ENCODE measurements around the gene SLX9.
"Not testable (repeated sequence)": the region's sequence is repeated elsewhere in the genome, so short reads cannot be mapped to it uniquely, and the experiment has no call there.

SLX9 gene

GRCh38 chr21:44965251-44966022, 25.6 kb downstream of the SLX9 start:
- no peak for DNase-seq

DNA sequence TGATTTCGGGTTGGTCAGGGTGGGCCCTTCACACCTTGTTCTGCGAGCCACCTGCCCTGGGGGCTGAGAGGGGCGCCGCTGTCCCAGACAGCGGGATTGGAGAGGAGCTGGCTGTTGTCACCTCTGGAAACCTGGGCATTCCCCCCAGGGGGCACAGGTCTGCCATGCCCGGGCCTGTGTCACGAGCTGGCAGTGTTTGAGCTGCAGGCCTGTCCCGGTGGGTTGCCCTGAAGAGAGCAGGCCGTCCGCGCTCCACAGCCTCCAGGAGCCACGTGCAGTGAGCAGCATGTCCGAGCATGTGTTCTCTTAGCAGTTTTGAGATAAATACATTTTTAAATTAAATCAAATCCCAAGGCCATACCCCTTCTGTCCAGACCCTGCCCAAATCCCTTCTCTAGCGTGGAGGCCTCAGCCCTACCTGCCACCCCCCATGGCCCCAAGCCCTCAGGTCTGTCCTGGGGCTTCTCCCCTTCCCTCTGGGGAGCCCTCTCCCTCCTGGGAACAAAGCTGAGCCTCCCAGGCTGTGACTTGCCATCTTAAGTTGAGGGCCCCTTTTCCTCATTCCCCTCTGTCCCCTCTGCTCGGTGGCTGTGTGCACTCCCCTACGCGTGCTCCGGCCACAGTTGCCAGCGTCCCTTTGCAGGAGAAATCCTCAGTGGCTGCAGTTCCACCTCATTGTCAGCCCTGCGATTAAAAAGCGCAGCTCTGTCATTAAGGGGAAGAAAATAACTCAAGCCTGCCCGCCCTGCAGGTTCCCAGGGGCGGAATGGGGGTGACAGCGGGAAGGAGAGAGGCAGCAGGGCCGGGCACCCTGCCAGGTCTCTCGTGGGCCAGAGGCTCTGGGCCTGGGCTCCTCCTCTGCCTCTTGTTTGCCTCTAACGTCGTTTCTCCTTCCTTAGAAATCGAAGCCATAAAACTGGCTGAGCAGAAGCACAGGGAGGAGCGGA, 26.6 kb downstream of the SLX9 start:
- no peak for DNase-seq

DNA sequence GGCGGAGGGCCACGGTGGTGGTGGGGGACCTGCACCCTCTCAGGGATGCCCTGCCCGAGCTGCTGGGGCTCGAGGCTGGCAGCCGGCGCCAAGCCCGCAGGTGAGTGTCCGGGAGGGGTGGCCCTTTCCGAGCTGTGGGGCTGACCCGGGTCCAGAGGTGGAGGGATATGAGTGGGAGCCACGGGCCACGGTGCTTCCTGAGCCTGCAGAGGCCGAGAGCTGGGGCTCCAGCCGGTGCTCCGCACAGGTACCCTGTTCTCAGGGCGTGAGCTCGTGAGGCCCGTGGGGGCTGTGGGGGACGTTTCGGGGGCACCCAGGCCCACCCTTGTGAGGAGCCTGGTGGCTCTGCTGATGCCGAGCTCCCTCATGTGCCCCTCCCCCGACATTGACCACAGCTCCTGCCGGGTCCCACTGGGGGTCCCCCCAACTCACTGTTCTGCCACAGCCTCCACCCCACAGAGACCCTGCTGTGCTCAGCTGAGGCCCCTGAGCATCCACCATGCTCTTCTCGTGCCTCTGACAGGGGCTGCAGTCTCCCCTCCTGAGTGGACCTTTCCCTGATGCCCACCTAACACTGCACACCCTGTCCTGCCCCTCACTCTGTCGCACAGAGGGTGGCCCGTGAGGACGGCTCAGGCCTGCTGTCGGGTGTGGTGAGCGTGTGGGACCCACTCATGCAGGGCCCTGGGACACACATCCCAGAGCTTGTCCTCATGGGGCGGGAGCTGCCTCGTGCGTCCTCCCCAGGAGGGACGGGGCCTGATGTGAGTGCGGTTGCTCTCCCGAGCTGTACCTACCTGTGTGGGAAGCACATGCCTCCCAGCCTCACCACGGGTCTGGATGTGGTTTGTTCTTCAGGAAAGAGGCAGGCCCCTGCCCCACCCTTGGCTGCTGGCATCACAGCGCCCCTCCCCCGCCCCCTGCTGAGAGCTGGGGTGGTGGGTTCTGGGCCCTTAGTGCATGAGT, 27.5 kb downstream of the SLX9 start:
- DNase-seq, result no peak

DNA sequence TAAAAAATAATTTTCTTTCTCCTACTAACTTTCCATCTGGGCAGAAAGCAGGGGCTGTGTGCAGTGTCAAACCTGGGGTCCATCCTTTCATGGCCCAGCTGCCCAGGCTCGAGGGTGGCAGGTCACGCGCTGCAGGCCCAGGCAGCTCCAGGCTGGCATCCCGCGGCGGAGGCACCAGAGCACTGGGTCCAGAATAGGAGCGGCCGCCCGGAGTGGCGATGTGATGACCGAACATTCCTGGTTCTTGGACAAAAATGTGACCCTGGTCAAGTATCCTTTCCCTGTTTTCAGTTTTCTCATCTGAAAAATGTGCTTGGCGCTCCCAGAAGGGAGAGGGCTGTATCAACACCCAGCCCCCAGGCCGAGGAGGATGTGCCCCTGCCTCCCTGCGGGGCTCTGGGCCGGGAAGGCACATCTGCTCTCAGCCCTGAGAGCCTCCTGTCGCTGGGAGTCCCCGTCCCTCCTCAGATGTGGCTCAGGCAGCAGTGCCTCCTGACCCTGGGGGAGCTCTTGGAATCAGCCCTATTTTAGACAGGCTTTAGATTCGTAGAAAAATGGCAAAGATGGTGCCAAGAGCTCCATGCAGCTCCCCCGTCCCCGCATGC, 29.3 kb downstream of the SLX9 start:
- no peak for DNase-seq

DNA sequence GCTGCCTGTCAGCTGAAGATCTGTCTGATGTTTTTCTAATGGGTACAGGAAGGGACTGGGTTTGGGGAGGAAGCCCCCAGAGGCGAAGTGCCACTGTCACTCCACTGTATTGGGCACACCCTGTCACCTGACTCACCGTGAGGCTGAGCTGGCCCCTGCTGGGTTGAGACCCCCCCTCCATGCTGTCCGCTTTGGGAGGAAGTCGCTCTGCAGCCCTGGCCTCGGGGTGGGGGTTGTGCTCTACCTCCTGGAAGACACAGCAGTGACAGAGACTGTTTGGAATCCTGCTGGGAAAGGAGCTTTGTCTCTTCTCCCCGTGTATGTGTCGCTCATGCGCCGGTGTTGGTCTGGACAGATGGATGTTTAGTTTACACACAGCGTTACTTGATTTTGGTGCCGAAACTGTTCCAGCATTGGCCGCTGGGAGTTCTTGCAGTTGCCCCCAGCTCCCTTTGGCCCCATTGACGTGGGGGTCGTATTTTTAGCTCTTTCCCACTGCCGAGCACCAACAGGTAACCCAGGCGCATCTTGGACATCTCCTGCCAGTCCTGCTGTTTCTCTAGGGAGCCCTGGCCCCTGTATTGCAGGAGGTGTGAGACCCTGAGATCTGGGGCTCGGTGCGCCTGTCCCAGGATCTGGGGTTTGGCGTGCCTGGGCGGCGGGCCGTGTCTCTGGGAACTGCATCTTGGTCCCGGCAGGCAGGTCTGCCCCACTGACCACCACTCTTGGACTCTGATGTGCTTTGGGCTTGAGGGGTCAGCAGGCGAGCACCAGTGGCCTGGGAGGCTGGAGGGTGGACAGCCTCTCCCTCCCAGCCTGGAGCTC, 30.3 kb downstream of the SLX9 start:
- DNase-seq, result no peak

DNA sequence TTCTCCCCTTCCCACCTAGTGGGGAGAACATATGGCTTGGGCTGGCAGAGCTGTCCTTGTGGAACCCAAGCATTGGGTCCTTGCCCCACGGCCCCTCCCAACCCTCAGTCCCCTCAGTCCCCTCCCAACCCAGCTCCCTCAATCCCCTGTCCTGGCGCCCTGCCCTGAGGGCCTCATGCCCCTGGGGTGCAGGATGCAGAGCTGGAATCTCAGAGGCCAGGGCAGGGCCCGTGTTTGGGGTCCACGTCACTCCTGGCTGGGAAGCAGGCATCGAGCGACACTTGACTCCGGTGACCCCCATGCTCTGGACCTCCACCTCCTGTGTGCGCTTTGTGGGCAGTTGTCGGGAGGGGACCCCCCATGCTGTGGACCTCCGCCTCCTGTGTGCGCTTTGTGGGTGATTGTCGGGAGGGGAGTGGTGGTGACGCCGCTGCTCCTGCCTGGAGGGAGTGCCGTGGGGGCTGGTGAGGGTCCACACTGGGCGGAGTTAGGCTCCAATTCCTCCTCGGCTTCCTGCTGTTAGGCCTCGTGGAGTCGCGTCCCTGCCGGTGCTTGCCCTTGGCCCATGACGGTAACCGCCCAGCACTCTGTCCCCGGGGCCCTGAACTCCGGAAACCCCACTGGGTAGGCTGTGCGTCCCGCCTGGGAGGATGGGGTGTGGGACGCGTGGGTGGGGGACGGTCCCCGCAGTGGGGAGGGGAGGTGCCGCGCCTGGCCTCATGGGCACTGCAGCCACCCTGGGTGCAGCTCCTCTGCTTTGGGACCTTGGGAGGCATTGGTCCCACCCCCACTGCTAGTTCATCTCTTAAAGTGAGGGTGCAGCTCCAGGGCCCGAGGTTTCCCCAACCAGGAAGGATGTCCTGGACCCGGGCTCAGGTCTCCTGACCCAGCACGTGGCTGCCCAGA, 31.2 kb downstream of the SLX9 start:
- DNase-seq, result no peak

- no peak for DNase-seq
Measured at GRCh38 chr21:44971672-44971995, 31.8 kb downstream of the SLX9 start.

GRCh38 chr21:44972301-44972814, 32.5 kb downstream of the SLX9 start:
- DNase-seq, result no peak

GRCh38 chr21:44972821-44973220, 33.0 kb downstream of the SLX9 start:
- DNase-seq, result no peak

DNA sequence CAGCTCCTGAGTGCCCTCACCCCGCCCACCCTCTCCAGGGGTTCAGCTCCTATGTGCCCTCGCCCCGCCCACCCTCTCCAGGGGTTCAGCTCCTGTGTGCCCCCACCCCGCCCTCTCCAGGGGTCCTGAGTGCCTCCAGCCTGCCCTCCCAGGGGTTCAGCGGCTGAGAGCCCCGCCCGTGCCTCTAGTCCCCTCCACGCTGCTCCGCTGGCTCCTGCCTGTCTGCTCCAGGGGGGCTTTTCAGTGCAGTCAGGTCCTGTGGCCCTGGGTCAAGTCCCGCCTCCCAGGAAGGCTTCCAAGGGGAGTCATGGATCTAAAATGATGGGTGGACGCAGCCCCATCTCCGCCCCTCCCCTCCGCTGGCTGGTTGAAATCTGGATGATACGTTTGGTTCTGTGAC, 33.8 kb downstream of the SLX9 start:
- DNase-seq, result no peak

DNA sequence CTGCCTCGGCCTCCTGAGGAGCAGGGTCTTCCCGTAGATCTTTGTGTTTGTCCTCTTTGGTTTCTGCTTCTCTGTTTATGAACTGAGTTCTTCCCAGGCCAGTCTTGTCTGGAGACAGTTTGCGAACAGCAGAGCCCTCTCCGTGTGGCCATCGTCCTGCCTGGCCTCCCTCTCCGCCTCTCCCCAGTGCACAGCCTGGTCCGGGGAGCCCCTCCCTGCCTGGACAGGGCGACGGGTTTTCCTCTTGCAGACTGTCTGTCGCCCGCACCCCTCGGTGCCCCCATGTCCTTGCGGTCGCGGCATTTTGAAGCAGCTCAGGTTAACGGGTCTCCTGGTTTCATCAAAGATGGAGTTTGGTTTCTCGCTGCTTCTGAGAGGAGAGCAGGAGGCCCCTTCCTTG, 34.8 kb downstream of the SLX9 start:
- no peak for DNase-seq

- DNase-seq, result no peak
Measured at GRCh38 chr21:44975720-44976555, 36.1 kb downstream of the SLX9 start.

GRCh38 chr21:44976556-44977393, 36.9 kb downstream of the SLX9 start:
- not testable (repeated sequence) for DNase-seq

- DNase-seq, result no peak
Measured at GRCh38 chr21:44977616-44978340, 37.9 kb downstream of the SLX9 start.

- DNase-seq, result no peak
Measured at GRCh38 chr21:44979687-44980561, 40.1 kb downstream of the SLX9 start.
